Measurements from ENCODE around the gene SGMS2. TPM values are rescaled to one million over a fixed set of nuclear protein-coding genes. Genes with fewer than 3 reads are reported as not detected.

Gene SGMS2
- total RNA-seq, 2 donors from 2014 or later, result 34.9 to 49.1 TPM

DNA sequence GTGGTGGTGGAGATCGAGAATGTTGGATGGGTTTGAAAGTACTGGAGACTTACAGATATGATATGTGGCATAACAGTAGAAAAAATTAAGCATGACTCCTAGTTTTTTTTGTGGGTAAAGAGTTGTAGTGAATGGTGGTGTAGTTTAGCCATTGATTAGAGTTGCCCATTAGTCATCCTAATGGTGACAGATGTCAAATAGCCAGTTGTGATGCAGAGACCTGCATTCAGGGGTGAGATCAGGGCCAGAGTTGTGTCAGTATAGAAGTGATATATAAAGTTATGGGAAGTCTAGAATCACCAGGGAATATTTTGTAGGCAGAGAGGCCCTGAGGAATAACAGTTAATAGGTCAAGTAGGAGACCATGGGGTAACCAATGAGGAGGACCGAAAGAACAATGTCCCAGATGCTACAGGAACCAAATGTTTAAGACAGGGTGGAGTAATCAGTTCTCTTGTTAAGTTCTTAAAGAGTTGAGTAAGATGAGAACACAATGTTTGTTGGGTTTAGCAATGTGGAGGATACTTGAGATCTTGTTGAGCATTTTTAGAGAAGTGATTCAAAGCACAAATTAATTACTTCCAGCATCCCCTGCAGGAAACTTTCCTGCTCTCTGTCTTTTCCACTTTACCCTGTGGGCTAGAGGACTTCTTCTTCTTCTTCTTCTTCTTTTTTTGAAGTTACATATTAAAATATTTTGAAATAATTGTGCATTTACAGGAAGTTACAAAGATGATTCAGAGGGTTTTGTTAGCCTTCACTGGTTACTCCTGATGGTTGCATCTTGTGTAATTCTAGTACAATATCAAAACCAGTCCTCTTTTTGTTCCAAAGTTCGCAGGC lies 13.3 kb downstream of the SGMS2 start:
- Histone ChIP-seq H3K27me3 (no peaks in the 10 kb centered on the region), H3K9ac (ENCODE audit: low read depth in 2 of 2, low read length in 2 of 2) (no peak overlapping the region), H3K9me3 (no peaks in the 10 kb centered on the region), H3K36me3 (no peaks in the 10 kb centered on the region), H3K4me3 (no peak overlapping the region), H3K27ac (no peak overlapping the region), H3K4me1 (no peaks in the 10 kb centered on the region)
- TF ChIP-seq, protein P1, sequence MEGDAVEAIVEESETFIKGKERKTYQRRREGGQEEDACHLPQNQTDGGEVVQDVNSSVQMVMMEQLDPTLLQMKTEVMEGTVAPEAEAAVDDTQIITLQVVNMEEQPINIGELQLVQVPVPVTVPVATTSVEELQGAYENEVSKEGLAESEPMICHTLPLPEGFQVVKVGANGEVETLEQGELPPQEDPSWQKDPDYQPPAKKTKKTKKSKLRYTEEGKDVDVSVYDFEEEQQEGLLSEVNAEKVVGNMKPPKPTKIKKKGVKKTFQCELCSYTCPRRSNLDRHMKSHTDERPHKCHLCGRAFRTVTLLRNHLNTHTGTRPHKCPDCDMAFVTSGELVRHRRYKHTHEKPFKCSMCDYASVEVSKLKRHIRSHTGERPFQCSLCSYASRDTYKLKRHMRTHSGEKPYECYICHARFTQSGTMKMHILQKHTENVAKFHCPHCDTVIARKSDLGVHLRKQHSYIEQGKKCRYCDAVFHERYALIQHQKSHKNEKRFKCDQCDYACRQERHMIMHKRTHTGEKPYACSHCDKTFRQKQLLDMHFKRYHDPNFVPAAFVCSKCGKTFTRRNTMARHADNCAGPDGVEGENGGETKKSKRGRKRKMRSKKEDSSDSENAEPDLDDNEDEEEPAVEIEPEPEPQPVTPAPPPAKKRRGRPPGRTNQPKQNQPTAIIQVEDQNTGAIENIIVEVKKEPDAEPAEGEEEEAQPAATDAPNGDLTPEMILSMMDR (IDR thresholded peaks at IDR 0.05), result no peak
- intact Hi-C loops (cut with DNase I), result loop anchor here (10.0 kb wide), 1 partner anchor 73 kb away; no protein-coding TSS in a partner anchor
- DNase-seq, result no peak

GRCh38 chr4:107838861-107839565 lies 14.3 kb downstream of the SGMS2 start:
- TF ChIP-seq, protein P1 (IDR thresholded peaks at IDR 0.05), result no peak
- no peaks in the 10 kb centered on the region for H3K4me1 ChIP-seq
- no peak for DNase-seq
- H3K36me3 ChIP-seq, result no peaks in the 10 kb centered on the region
- no peaks in the 10 kb centered on the region for H3K27me3 ChIP-seq
- no peak overlapping the region for H3K9ac ChIP-seq (ENCODE audit: low read depth in 2 of 2, low read length in 2 of 2)
- H3K4me3 ChIP-seq, result no peak overlapping the region
- H3K27ac ChIP-seq, result no peak overlapping the region
- intact Hi-C loops (cut with DNase I), result loop anchor here (10.0 kb wide), 1 partner anchor 74 kb away; no protein-coding TSS in a partner anchor
- H3K9me3 ChIP-seq, result no peaks in the 10 kb centered on the region

GRCh38 chr4:107843391-107843790 lies 18.7 kb downstream of the SGMS2 start:
- no peaks in the 10 kb centered on the region for H3K9me3 ChIP-seq

DNA sequence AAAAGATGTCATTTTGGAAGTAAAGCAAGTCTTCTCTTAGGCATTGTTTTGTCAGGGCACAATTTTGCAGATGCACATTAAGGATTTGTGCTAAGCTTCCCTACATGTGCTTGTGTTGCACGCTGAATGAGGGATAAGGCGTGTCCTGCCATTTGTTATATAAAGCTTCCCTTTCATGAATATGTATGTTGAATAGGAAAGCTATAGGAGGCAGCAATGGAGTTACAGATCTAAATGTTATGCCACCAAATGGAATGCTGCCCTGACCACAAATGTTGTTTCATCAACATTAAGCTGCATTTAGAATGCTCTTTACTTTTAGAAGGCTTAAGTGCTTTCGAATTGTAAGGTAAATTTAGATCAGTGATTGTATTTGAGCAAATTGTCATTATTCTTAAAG lies 20.9 kb downstream of the SGMS2 start:
- no peak overlapping the region for H3K27ac ChIP-seq
- H3K4me3 ChIP-seq, result no peak overlapping the region
- TF ChIP-seq, protein P1 (IDR thresholded peaks at IDR 0.05), result no peak
- no peak for DNase-seq
- no peaks in the 10 kb centered on the region for H3K9me3 ChIP-seq
- no peaks in the 10 kb centered on the region for H3K4me1 ChIP-seq
- H3K36me3 ChIP-seq, result no peaks in the 10 kb centered on the region
- H3K9ac ChIP-seq (ENCODE audit: low read depth in 2 of 2, low read length in 2 of 2), result no peak overlapping the region
- intact Hi-C loops (cut with DNase I), result no loop called here
- H3K27me3 ChIP-seq, result no peaks in the 10 kb centered on the region

More at GRCh38 chr4:107843391-107843790, 18.7 kb downstream of the SGMS2 start:
- Histone ChIP-seq H3K4me1 (no peaks in the 10 kb centered on the region), H3K36me3 (no peaks in the 10 kb centered on the region), H3K27me3 (no peaks in the 10 kb centered on the region), H3K27ac (no peak overlapping the region), H3K4me3 (no peak overlapping the region), H3K9ac (ENCODE audit: low read depth in 2 of 2, low read length in 2 of 2) (no peak overlapping the region)
- intact Hi-C loops (cut with DNase I), result no loop called here
- TF ChIP-seq, protein P1 (IDR thresholded peaks at IDR 0.05), result no peak
- DNase-seq, result no peak

- Histone ChIP-seq H3K4me1 (no peaks in the 10 kb centered on the region), H3K9ac (ENCODE audit: low read depth in 2 of 2, low read length in 2 of 2) (no peak overlapping the region), H3K9me3 (no peaks in the 10 kb centered on the region), H3K36me3 (no peaks in the 10 kb centered on the region), H3K27ac (no peak overlapping the region), H3K4me3 (no peak overlapping the region), H3K27me3 (no peaks in the 10 kb centered on the region)
- no peak for DNase-seq
- TF ChIP-seq, protein P1 (IDR thresholded peaks at IDR 0.05), result no peak
- intact Hi-C loops (cut with DNase I), result no loop called here
Observed at GRCh38 chr4:107850438-107850837, 25.7 kb downstream of the SGMS2 start.

Measured in colonic mucosa (tissue), 4 donors.